Measurements from ENCODE around the gene GNA12.
A peak's percentile ranks its signal among the peaks of the same experiment; 100 is the strongest.

DNA sequence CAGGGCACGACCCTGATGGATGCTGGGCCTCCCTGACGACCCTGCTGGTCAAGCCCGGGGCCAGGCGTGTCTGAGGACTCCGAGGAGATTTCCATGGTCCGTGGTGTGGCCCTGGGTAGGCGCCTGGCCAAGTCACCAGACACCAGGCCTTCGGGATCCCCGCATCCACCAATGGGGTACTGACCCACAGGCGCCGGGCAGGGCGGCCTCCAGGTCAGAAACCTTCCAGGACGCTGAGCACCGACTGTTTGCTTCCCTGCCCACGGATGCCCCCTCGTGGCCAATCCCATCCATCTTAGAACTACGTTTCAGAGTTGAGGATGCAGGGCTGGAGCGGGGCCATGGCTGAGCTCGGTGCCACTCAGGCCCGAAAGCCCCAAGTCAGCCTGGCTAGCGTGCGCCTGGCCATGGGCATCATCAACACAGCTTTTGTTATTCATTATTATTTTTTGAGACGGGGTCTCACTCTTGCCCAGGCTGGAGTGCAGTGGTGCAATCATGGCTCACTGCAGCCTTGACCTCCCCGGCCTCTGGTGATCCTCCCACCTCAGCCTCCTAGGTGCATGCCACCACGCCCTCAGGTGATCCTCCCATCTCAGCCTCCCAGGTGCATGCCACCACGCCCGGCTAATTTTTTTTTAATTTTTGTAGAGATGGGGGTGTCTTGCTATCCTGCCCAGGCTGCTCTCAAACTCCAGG is 163.2 kb downstream of the GNA12 start:
- TF ChIP-seq POLR2A (IDR thresholded peaks at IDR 0.05) (no peak), POLR2AphosphoS5 (IDR thresholded peaks at IDR 0.05) (peak in 2 of 3 donors; percentile 39 to 49)
- TF ChIP-seq, protein P1, sequence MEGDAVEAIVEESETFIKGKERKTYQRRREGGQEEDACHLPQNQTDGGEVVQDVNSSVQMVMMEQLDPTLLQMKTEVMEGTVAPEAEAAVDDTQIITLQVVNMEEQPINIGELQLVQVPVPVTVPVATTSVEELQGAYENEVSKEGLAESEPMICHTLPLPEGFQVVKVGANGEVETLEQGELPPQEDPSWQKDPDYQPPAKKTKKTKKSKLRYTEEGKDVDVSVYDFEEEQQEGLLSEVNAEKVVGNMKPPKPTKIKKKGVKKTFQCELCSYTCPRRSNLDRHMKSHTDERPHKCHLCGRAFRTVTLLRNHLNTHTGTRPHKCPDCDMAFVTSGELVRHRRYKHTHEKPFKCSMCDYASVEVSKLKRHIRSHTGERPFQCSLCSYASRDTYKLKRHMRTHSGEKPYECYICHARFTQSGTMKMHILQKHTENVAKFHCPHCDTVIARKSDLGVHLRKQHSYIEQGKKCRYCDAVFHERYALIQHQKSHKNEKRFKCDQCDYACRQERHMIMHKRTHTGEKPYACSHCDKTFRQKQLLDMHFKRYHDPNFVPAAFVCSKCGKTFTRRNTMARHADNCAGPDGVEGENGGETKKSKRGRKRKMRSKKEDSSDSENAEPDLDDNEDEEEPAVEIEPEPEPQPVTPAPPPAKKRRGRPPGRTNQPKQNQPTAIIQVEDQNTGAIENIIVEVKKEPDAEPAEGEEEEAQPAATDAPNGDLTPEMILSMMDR (IDR thresholded peaks at IDR 0.05 in 8 of 11, conservative IDR thresholded peaks at IDR 0.05 in 3 of 11) = peak; percentile 30 to 84 (median 69)

All from spleen (tissue), 7 donors.